Measurements from ENCODE around the gene MUS81.

MUS81 gene

GRCh38 chr11:65897020-65897471 lies 36.8 kb downstream of the MUS81 start:
- no peaks in the 10 kb centered on the region for H3K9me3 Mint-ChIP-seq (ENCODE audit: low read depth)
- peak overlapping the region; percentile 68 for H3K4me3 Mint-ChIP-seq
- H3K4me1 Mint-ChIP-seq (ENCODE audit: low read depth) = peaks cover 41% of the 10 kb centered on the region
- H3K27me3 Mint-ChIP-seq = peaks cover under 1% of the 10 kb centered on the region
- H3K27ac Mint-ChIP-seq = peak overlapping the region; percentile 50
- H3K36me3 Mint-ChIP-seq = peaks cover 6% of the 10 kb centered on the region

GRCh38 chr11:65898656-65899355 lies 38.6 kb downstream of the MUS81 start:
- H3K4me1 Mint-ChIP-seq (ENCODE audit: low read depth) = peaks cover 30% of the 10 kb centered on the region
- peaks cover 1% of the 10 kb centered on the region for H3K27me3 Mint-ChIP-seq
- no peaks in the 10 kb centered on the region for H3K36me3 Mint-ChIP-seq
- H3K9me3 Mint-ChIP-seq (ENCODE audit: low read depth) = no peaks in the 10 kb centered on the region
- H3K4me3 Mint-ChIP-seq = peak overlapping the region; percentile 91
- H3K27ac Mint-ChIP-seq = peak overlapping the region; percentile 81

- Mint-ChIP-seq H3K4me1 (ENCODE audit: low read depth) (peaks cover 25% of the 10 kb centered on the region), H3K36me3 (no peaks in the 10 kb centered on the region), H3K27ac (peak overlapping the region; percentile 78), H3K9me3 (ENCODE audit: low read depth) (no peaks in the 10 kb centered on the region), H3K27me3 (peaks cover 1% of the 10 kb centered on the region), H3K4me3 (peak overlapping the region; percentile 91)
Observed at GRCh38 chr11:65899356-65900124, 39.3 kb downstream of the MUS81 start.

- peaks cover 22% of the 10 kb centered on the region for H3K4me1 Mint-ChIP-seq (ENCODE audit: low read depth)
- H3K9me3 Mint-ChIP-seq (ENCODE audit: low read depth) = no peaks in the 10 kb centered on the region
- peak within 1 kb of the TSS; percentile 91 for H3K4me3 Mint-ChIP-seq
- no peaks in the 10 kb centered on the region for H3K36me3 Mint-ChIP-seq
- peak within 1 kb of the TSS; percentile 78 for H3K27ac Mint-ChIP-seq
- peaks cover 1% of the 10 kb centered on the region for H3K27me3 Mint-ChIP-seq
Observed at GRCh38 chr11:65900125-65900898, 40.1 kb downstream of the MUS81 start, which contains the start of gene FOSL1. FOSL1 (minus strand) TSS chr11:65900388; CDS start chr11:65900339, 49 bp downstream.

- Mint-ChIP-seq H3K4me3 (peak overlapping the region; percentile 67), H3K36me3 (no peaks in the 10 kb centered on the region), H3K27me3 (peaks cover 1% of the 10 kb centered on the region), H3K4me1 (ENCODE audit: low read depth) (peaks cover 17% of the 10 kb centered on the region), H3K9me3 (ENCODE audit: low read depth) (no peaks in the 10 kb centered on the region), H3K27ac (peak overlapping the region; percentile 28)
Observed at GRCh38 chr11:65900899-65901180, 40.6 kb downstream of the MUS81 start.

- H3K36me3 Mint-ChIP-seq = no peaks in the 10 kb centered on the region
- H3K9me3 Mint-ChIP-seq (ENCODE audit: low read depth) = no peaks in the 10 kb centered on the region
- H3K4me3 Mint-ChIP-seq = no peak overlapping the region
- H3K27ac Mint-ChIP-seq = no peak overlapping the region
- H3K4me1 Mint-ChIP-seq (ENCODE audit: low read depth) = peaks cover 3% of the 10 kb centered on the region
- peaks cover 3% of the 10 kb centered on the region for H3K27me3 Mint-ChIP-seq
Observed at GRCh38 chr11:65903068-65903481, 42.8 kb downstream of the MUS81 start.

- H3K4me1 Mint-ChIP-seq (ENCODE audit: low read depth) = peaks cover 3% of the 10 kb centered on the region
- no peak overlapping the region for H3K27ac Mint-ChIP-seq
- no peaks in the 10 kb centered on the region for H3K36me3 Mint-ChIP-seq
- no peak overlapping the region for H3K4me3 Mint-ChIP-seq
- no peaks in the 10 kb centered on the region for H3K9me3 Mint-ChIP-seq (ENCODE audit: low read depth)
- H3K27me3 Mint-ChIP-seq = peaks cover 3% of the 10 kb centered on the region
Observed at GRCh38 chr11:65903715-65904114, 43.5 kb downstream of the MUS81 start.

GRCh38 chr11:65906602-65907001 lies 46.4 kb downstream of the MUS81 start:
- Mint-ChIP-seq H3K4me1 (ENCODE audit: low read depth) (peaks cover 8% of the 10 kb centered on the region), H3K4me3 (no peak overlapping the region), H3K36me3 (no peaks in the 10 kb centered on the region), H3K9me3 (ENCODE audit: low read depth) (no peaks in the 10 kb centered on the region), H3K27ac (no peak overlapping the region), H3K27me3 (peaks cover 7% of the 10 kb centered on the region)

- no peak overlapping the region for H3K4me3 Mint-ChIP-seq
- H3K27me3 Mint-ChIP-seq = peaks cover 6% of the 10 kb centered on the region
- H3K9me3 Mint-ChIP-seq (ENCODE audit: low read depth) = no peaks in the 10 kb centered on the region
- H3K4me1 Mint-ChIP-seq (ENCODE audit: low read depth) = peaks cover 8% of the 10 kb centered on the region
- H3K27ac Mint-ChIP-seq = no peak overlapping the region
- H3K36me3 Mint-ChIP-seq = no peaks in the 10 kb centered on the region
Observed at GRCh38 chr11:65907878-65908277, 47.6 kb downstream of the MUS81 start.

GRCh38 chr11:65911682-65912568 lies 51.7 kb downstream of the MUS81 start:
- H3K27me3 Mint-ChIP-seq = peaks cover 4% of the 10 kb centered on the region
- no peaks in the 10 kb centered on the region for H3K36me3 Mint-ChIP-seq
- no peak overlapping the region for H3K4me3 Mint-ChIP-seq
- H3K4me1 Mint-ChIP-seq (ENCODE audit: low read depth) = peaks cover 29% of the 10 kb centered on the region
- H3K27ac Mint-ChIP-seq = no peak overlapping the region
- no peaks in the 10 kb centered on the region for H3K9me3 Mint-ChIP-seq (ENCODE audit: low read depth)

- H3K27me3 Mint-ChIP-seq = peaks cover 4% of the 10 kb centered on the region
- peaks cover 33% of the 10 kb centered on the region for H3K4me1 Mint-ChIP-seq (ENCODE audit: low read depth)
- no peaks in the 10 kb centered on the region for H3K36me3 Mint-ChIP-seq
- H3K4me3 Mint-ChIP-seq = no peak overlapping the region
- no peaks in the 10 kb centered on the region for H3K9me3 Mint-ChIP-seq (ENCODE audit: low read depth)
- no peak overlapping the region for H3K27ac Mint-ChIP-seq
Observed at GRCh38 chr11:65912845-65913244, 52.6 kb downstream of the MUS81 start.

GRCh38 chr11:65915101-65915820 lies 55.0 kb downstream of the MUS81 start:
- no peak overlapping the region for H3K4me3 Mint-ChIP-seq
- peak overlapping the region; percentile 66 for H3K27ac Mint-ChIP-seq
- H3K27me3 Mint-ChIP-seq = no peaks in the 10 kb centered on the region
- H3K36me3 Mint-ChIP-seq = no peaks in the 10 kb centered on the region
- peaks cover 33% of the 10 kb centered on the region for H3K4me1 Mint-ChIP-seq (ENCODE audit: low read depth)
- no peaks in the 10 kb centered on the region for H3K9me3 Mint-ChIP-seq (ENCODE audit: low read depth)

- peaks cover 38% of the 10 kb centered on the region for H3K4me1 Mint-ChIP-seq (ENCODE audit: low read depth)
- no peaks in the 10 kb centered on the region for H3K9me3 Mint-ChIP-seq (ENCODE audit: low read depth)
- no peaks in the 10 kb centered on the region for H3K27me3 Mint-ChIP-seq
- H3K27ac Mint-ChIP-seq = no peak overlapping the region
- no peak overlapping the region for H3K4me3 Mint-ChIP-seq
- no peaks in the 10 kb centered on the region for H3K36me3 Mint-ChIP-seq
Observed at GRCh38 chr11:65915821-65916251, 55.6 kb downstream of the MUS81 start.

Measured in activated naive CD8-positive, alpha-beta T cell (primary cell).